ENCODE results near the gene DNAJC3. TPM values are rescaled to one million over a fixed set of nuclear protein-coding genes. Genes with fewer than 3 reads are reported as not detected.

Gene DNAJC3
- total and polyA plus RNA-seq, 2 experiments from 2014 or later, result 27.1 to 91.4 TPM

GRCh38 chr13:95741584-95742563 is 64.9 kb downstream of the DNAJC3 start:
- TF ChIP-seq EZH2 (IDR thresholded peaks at IDR 0.05; ENCODE audit: borderline replicate concordance) (no peak), EZH2phosphoT487 (IDR thresholded peaks at IDR 0.05; ENCODE audit: low read depth, severe bottlenecking, unreplicated experiment) (no peak), CTCF (IDR thresholded peaks at IDR 0.05; ENCODE audit: poor library complexity) (no peak)
- no peaks in the 10 kb centered on the region for H3K9me2 ChIP-seq (replicated peaks; ENCODE audit: insufficient read depth)
- WGBS (ENCODE audit: low lambda C conversion rate, missing lambda C conversion rate), result 98% methylated on average over 4 of the region's 4 CpGs
- no peaks in the 10 kb centered on the region for H3K36me3 ChIP-seq (replicated peaks; ENCODE audit: insufficient read depth, low read depth)
- H2AFZ ChIP-seq, result no peak overlapping the region
- no peaks in the 10 kb centered on the region for H3K27me3 ChIP-seq
- H3K4me2 ChIP-seq, result no peak overlapping the region
- H4K20me1 ChIP-seq (ENCODE audit: insufficient read depth, poor library complexity, severe bottlenecking), result peaks cover 10% of the 10 kb centered on the region
- H3K9me3 ChIP-seq (ENCODE audit: low read depth), result no peaks in the 10 kb centered on the region
- DNase-seq (ENCODE audit: low spot score), result no peak
- H3K79me2 ChIP-seq, result peaks cover 55% of the 10 kb centered on the region
- no peak overlapping the region for H3K4me3 ChIP-seq
- no peak overlapping the region for H3K27ac ChIP-seq
- H3K4me1 ChIP-seq (ENCODE audit: insufficient read depth), result no peaks in the 10 kb centered on the region

GRCh38 chr13:95743192-95743591 is 66.3 kb downstream of the DNAJC3 start:
- 93% methylated on average over 3 of the region's 3 CpGs for WGBS (ENCODE audit: low lambda C conversion rate, missing lambda C conversion rate)

GRCh38 chr13:95745289-95745688 is 68.3 kb downstream of the DNAJC3 start:
- TF ChIP-seq EZH2phosphoT487 (IDR thresholded peaks at IDR 0.05; ENCODE audit: low read depth, severe bottlenecking, unreplicated experiment), result no peak
- TF ChIP-seq CTCF (IDR thresholded peaks at IDR 0.05; ENCODE audit: poor library complexity), result no peak
- TF ChIP-seq EZH2 (IDR thresholded peaks at IDR 0.05; ENCODE audit: borderline replicate concordance), result no peak
- no peaks in the 10 kb centered on the region for H3K36me3 ChIP-seq (replicated peaks; ENCODE audit: insufficient read depth, low read depth)
- 87% methylated on average over 4 of the region's 4 CpGs for WGBS (ENCODE audit: low lambda C conversion rate, missing lambda C conversion rate)

More at GRCh38 chr13:95743192-95743591, 66.3 kb downstream of the DNAJC3 start:
- H3K4me1 ChIP-seq (ENCODE audit: insufficient read depth), result no peaks in the 10 kb centered on the region
- H3K27ac ChIP-seq, result no peak overlapping the region
- no peaks in the 10 kb centered on the region for H3K9me3 ChIP-seq (ENCODE audit: low read depth)
- no peak for TF ChIP-seq EZH2 (IDR thresholded peaks at IDR 0.05; ENCODE audit: borderline replicate concordance)
- no peak for TF ChIP-seq EZH2phosphoT487 (IDR thresholded peaks at IDR 0.05; ENCODE audit: low read depth, severe bottlenecking, unreplicated experiment)
- no peak for TF ChIP-seq CTCF (IDR thresholded peaks at IDR 0.05; ENCODE audit: poor library complexity)
- no peaks in the 10 kb centered on the region for H3K36me3 ChIP-seq (replicated peaks; ENCODE audit: insufficient read depth, low read depth)
- no peaks in the 10 kb centered on the region for H3K9me2 ChIP-seq (replicated peaks; ENCODE audit: insufficient read depth)
- H3K79me2 ChIP-seq, result peaks cover 68% of the 10 kb centered on the region
- peaks cover 10% of the 10 kb centered on the region for H4K20me1 ChIP-seq (ENCODE audit: insufficient read depth, poor library complexity, severe bottlenecking)
- no peak for DNase-seq (ENCODE audit: low spot score)
- no peaks in the 10 kb centered on the region for H3K27me3 ChIP-seq
- H2AFZ ChIP-seq, result no peak overlapping the region
- H3K4me3 ChIP-seq, result no peak overlapping the region
- H3K4me2 ChIP-seq, result no peak overlapping the region

More at GRCh38 chr13:95745289-95745688, 68.3 kb downstream of the DNAJC3 start:
- Histone ChIP-seq H3K9me2 (replicated peaks; ENCODE audit: insufficient read depth) (no peaks in the 10 kb centered on the region), H4K20me1 (ENCODE audit: insufficient read depth, poor library complexity, severe bottlenecking) (peaks cover 10% of the 10 kb centered on the region), H3K79me2 (peaks cover 78% of the 10 kb centered on the region), H3K27ac (no peak overlapping the region), H3K9me3 (ENCODE audit: low read depth) (no peaks in the 10 kb centered on the region), H3K4me1 (ENCODE audit: insufficient read depth) (no peaks in the 10 kb centered on the region), H3K27me3 (no peaks in the 10 kb centered on the region), H3K4me3 (no peak overlapping the region), H3K4me2 (no peak overlapping the region), H2AFZ (no peak overlapping the region)
- no peak for DNase-seq (ENCODE audit: low spot score)
